Fibroblast of peridontal ligament (primary cell): ENCODE data around the gene NPIPA7.
"Not testable (repeated sequence)": the region's sequence is repeated elsewhere in the genome, so short reads cannot be mapped to it uniquely, and the experiment has no call there.

Experiments used
- DNase-seq: peaks from one replicate; pipeline ENCODE4 v3.0.0-alpha.2; 2010; ENCODE audit errors: extremely low read depth

The NPIPA7 gene

DNA sequence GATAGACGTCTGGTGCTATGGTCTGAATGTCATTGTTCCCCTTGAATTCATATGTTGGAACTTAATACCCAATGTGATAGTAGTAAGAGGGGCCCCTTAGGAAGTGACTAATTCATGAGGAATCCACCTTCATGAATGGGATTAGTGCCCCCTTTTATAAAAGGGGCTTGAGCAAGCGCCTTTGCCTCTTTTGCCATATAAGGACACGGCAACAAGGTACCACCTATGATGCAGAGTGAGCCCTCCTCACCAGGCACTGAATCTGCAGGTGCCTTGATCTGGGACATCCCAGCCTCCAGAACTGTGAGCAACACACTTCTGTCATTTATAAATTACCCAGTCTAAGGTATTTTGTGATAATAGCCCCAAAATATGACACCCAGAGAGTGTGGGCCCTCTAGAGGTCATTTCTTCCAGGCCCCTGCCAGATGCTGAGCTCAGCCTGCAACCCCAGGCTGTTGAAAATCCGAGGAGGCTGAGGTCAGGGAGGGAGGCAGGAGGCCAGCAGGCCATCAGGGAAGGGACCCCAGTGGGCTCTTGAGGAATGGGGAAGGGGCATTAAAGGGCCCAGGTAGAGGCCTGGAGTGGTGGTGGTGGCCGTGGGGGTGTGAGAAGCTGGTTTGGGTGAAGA, 39.1 kb downstream of the NPIPA7 start:
- DNase-seq, result not testable (repeated sequence)

DNA sequence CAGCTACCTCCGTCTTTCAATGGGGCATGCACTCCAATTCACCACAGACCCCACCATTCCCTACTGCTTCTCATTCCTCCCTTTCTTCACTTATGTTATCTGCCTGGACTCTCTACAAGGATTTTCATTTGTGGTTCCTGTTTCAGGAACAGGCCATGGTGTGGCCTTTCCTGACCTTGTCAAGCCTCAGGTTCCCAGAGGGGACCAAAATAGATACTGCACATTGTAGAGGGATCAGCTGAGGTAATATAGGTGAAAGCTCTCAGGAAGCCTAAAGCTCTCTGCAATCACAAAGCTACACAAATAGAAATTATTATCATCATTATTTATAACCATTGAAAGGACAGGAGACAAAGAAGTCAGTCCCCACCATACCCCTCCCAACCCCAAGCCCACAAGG, 41.6 kb downstream of the NPIPA7 start:
- not testable (repeated sequence) for DNase-seq

DNA sequence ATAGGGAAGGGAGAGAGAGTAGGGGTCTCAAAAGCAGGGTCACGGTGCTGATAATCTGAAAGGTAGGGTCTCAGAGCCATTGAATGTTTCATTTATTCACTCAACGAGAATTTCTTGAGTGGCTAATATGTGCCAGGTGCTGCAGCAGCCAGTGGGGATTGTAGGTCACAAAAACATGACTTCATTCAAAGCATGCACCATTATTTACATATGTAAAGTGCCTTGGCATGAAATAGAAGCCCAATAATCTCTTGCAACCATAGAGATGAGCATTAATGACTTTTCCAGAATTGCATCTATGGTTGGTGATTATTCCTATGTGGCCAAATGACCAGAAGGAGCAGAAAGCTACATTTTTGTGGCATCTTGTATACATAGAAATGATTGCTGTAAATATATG, 46.2 kb downstream of the NPIPA7 start:
- DNase-seq, result not testable (repeated sequence)

DNA sequence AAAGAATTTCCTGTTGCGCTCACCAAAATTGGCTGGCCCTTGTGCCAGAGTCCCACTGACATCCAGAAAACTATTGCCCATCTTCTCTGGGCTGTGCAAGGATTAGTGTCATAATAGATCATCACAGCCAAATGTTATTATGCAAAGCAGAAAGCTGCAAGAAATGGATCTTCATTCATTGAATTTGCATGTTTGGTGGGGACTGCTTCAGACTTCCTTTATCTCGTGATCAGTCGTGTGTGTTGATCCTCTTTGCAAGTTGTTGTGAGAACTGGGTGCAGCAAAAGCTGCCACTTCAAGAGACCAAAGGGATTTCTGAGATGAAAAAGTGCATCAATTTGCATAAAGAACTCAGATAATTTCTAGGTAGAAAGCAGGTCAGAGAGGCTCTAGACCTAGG, 52.2 kb downstream of the NPIPA7 start:
- not testable (repeated sequence) for DNase-seq

DNA sequence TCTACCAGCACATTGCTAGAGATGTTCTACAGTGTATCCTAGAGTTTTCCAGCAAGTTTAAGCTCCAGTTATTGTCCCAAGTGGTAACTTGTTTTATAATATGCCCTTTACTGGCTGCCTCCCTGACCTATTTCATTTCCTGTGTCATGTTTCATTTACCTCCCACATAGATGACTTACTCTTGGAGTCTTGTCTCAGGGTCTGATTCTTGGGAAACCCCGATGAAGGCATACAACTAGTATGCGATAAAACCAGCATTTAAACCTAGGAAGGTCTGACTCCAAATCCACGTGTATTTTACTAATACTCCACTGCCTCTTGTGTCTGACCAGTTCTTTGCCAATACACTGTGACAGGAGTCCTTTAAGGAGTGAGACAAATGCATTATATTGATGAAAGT, 55.8 kb downstream of the NPIPA7 start:
- DNase-seq, result not testable (repeated sequence)

DNA sequence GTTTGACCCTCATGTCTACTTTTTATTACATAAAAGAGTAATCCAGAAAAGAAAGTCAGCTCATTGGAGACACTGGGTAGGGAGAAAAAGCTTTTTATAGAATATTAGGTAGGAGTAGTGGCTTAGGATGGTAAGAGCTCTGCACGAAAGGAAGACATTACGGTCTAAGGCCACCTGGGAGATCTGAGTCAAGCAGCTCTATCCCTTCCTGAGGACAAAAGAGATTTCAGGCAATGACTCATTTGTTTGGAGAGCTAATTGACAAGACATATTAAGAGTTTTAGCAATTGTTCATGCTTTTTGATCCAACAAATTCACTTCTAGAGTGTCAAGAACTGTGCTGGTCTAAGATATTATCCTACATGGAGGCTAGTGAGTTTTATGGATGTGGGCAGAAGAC, 62.5 kb downstream of the NPIPA7 start:
- not testable (repeated sequence) for DNase-seq
